Measurements from ENCODE around the gene CLSTN3.

The CLSTN3 gene

GRCh38 chr12:7193674-7194073, 63.5 kb downstream of the CLSTN3 start:
- no peak for DNase-seq

GRCh38 chr12:7197841-7198240, 67.7 kb downstream of the CLSTN3 start:
- DNase-seq = no peak

- DNase-seq = no peak
These were observed 72.9 kb downstream of the CLSTN3 start for GRCh38 chr12:7203109-7203508.

DNA sequence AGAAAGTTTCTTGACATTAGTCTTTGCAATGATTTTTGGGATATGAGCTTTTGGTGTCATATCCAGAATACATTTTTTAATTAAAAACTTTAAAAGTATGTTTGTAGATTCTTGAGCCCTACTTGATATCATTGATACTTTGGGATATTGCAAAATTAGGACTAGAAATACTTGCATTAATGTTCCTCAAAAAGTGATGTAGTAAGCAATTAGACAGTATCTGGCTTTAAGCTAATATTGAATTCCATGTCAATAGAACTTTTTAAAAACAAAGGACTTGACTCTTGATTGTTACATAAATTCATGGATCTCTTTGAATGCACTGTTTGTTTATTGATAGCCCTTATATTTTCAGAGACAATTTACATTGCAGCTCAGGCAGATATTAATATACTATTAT, 74.9 kb downstream of the CLSTN3 start:
- DNase-seq = no peak

DNA sequence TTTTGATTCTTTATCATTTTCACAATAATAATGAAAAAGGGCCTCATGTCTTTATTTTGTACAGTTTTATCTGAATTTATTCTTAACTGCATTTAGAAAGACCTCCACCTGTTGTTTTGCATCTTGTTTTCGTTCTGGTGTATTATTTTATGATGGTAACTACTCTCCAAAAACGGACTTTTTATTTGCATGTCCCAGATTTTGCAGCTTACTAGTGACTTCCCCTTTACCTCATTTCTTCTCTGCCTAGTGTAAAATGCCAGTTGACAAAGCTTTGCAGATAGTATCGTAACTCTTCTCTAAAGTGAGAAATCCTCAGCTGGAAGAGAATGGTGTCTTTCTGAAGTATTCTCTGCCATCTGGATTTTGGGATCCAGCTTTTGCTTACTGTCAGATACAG, 76.5 kb downstream of the CLSTN3 start:
- no peak for DNase-seq

DNA sequence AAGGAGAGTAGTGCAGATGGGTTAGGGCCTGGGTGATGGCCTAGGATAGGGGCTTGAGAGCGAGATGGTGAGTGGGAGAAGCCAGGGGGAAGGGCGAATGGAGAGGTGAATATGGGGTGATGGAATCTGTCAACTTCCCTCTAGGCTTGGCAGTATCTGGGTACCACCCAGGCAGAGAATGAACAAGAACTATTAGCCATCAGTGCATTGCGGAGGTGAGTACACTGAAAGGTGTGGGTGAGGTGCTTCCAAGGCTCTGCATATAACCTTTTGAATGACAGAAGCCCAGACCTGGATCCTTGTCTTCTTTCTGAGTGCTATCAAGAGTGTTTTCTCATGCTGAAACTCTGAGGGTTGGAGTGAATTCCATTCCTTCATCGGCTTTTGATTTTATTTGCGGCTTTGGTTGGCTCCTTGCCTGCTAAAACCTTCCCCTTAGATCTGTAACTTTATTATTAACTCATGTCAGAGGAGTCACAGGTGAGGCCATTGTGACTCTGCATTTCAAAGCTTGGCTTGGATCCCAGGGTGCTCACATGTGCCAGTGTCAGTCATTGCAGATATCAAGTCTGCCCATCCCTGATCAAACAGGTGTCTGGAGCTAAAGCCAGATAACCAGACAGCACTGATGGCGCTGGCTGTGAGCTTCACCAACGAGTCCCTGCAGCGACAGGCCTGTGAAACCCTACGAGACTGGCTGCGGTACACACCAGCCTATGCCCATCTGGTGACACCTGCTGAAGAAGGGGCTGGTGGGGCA, 77.9 kb downstream of the CLSTN3 start:
- no peak for DNase-seq

Data from activated CD4-positive, alpha-beta T cell treated with anti-CD3 and anti-CD28 coated beads, Interleukin-2, Interleukin-6, amounts not matched to agents 100 ng/mL and 50 ng/mL, durations not matched to agents 16 hours and 8 hours (primary cell).